NCI-H2081 (cell line): ENCODE results near the gene GLYATL3.
"Not testable (repeated sequence)": the region's sequence is repeated elsewhere in the genome, so short reads cannot be mapped to it uniquely, and the experiment has no call there.

Experiments used
- DNase-seq, 2 experiments: peaks; one replicate each; lab custom pipeline; 2025; lab: John Stamatoyannopoulos, UW

Gene GLYATL3

GRCh38 chr6:49499623-49500022, at the start of gene GLYATL3:
TSS of gene GLYATL3 (plus strand) at chr6:49499923. CDS start at chr6:49511991, 12,068 bp downstream.
- no peak for DNase-seq

GRCh38 chr6:49453221-49453620, 46.5 kb upstream of the GLYATL3 start:
- peak in 1 of 2 experiments; percentile 1 for DNase-seq

DNA sequence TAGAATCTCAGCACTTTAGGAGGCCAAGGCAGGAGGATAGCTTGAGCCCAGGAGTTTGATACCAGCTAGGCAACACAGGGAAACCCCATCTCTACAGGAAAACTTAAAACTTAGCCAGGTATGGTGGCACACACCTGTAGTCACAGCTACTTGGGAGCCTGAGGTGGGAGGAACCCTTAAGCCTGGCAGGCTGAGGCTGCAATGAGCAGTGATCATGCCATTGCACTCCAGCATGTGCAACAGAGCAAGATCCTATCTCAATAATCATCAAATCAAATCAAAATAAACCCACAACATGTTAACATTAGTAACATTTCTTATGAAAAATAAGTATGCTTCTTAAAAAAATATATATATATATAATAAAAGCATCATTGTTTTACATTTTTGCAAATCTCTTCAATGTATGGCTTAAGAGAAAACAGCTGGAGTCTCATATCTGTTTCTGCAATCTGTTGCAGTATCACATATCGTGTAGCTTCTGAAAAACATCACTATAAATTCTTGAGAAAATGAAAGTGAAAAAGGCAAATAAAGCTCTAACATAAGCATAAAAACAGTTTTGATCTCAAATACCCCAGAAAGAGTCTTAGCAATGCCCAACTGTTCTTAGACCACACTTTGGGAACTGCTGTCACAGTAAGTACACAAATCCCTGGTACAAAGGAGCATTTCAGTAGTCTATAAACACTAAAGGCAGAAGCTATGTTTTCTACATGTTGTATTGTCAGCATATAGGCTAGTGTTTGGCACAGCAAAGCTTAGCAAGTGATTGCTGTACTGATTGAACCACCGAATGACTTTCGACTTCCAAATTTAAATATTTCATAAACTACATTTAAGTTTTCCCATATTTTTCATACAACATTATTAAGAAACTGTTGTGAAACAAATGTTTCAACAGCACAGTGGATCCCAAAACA, 44.7 kb upstream of the GLYATL3 start:
- DNase-seq: no peak

DNA sequence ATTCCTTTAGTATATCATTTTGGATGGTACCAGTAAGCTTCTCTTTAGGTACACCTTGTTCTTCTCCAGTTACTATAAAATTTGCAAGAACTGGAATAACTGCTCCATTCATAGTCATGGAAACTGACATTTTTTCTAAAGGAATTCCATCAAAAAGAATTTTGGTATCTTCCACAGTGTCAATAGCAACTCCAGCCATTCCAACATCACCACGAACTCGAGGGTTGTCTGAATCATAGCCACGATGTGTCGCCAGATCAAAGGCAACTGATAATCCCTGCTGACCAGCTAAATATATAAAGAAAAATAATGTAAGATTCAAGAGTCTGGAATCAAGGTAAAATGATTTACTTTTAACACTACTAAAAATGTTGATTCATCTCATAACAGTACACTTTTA, 42.0 kb upstream of the GLYATL3 start:
- DNase-seq: no peak

GRCh38 chr6:49462071-49462470, 37.7 kb upstream of the GLYATL3 start:
- no peak for DNase-seq

- DNase-seq: no peak
These were observed 37.2 kb upstream of the GLYATL3 start for GRCh38 chr6:49462599-49462926.

- DNase-seq: peak; percentile 93 to 96
These were observed 36.7 kb upstream of the GLYATL3 start, which contains the start of the genes CENPQ and MMUT for GRCh38 chr6:49462927-49463611. TSS of gene CENPQ (plus strand) at chr6:49463370. CDS start at chr6:49470177, 6,807 bp downstream. TSS of gene MMUT (minus strand) at chr6:49463253. CDS start at chr6:49459466, 3,787 bp downstream.

DNA sequence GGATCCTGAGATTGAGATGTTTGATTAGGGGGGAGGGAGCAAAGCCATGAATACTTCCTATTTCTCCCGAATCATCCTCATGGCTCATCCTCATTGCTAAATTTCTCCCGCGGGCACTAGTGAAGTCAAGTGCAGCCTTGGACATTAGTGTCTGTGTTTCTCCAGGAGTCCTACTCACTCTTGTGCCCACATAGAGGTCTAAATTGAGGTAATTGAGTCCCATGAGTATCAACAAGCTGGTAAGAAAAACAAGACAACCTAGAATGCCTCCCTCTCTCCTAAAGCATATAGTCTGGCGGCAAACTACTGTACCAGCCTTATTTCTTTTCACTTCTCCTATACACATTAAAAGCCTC, 36.1 kb upstream of the GLYATL3 start:
- no peak for DNase-seq

- DNase-seq: no peak
These were observed 35.0 kb upstream of the GLYATL3 start for GRCh38 chr6:49464691-49465090.

DNA sequence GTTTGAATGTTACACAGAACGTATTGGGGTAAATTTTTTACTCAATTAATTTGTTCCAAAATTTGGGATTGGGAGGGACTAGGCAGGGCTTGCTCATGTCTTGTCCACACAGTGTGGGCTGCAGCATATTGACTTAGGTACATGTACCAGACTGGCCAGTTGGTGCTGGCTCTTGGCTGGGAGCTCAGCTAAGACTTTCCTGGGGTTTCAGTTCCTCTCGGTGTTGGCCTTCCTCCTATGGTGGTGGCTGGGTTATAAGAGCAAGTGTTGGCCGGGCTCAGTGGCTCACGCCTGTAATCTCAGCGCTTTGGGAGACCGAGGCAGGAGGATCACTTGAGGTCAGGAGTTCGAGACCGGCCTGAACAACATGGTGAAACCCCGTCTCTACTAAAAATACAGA, 31.7 kb upstream of the GLYATL3 start:
- DNase-seq: no peak

DNA sequence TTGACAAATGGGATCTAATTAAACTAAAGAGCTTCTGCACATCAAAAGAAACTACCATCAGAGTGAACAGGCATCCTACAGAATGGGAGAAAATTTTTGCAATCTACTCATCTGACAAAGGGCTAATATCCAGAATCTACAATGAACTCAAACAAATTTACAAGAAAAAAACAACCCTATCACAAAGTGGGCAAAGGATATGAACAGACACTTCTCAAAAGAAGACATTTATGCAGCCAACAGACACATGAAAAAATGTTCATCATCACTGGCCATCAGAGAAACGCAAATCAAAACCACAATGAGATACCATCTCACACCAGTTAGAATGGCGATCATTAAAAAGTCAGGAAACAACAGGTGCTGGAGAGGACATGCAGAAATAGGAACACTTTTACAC, 23.2 kb upstream of the GLYATL3 start:
- DNase-seq: not testable (repeated sequence)

- no peak for DNase-seq
These were observed 20.3 kb upstream of the GLYATL3 start for GRCh38 chr6:49479308-49479970.

DNA sequence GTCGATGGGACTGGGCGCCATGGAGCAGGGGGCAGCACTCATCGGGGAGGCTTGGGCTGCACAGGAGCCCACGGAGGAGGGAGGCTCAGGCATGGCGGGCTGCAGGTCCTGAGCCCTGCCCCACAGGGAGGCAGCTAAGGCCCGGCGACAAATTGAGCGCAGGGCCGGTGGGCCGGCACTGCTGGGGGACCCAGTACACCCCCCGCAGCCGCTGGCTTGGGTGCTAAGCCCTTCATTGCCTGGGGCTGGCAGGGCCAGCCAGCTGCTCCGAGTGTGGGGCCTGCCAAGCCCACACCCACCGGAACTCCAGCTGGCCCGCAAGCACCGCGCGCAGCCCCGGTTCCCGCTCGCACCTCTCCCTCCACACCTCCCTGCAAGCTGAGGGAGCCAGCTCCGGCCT, 17.9 kb upstream of the GLYATL3 start:
- not testable (repeated sequence) for DNase-seq

DNA sequence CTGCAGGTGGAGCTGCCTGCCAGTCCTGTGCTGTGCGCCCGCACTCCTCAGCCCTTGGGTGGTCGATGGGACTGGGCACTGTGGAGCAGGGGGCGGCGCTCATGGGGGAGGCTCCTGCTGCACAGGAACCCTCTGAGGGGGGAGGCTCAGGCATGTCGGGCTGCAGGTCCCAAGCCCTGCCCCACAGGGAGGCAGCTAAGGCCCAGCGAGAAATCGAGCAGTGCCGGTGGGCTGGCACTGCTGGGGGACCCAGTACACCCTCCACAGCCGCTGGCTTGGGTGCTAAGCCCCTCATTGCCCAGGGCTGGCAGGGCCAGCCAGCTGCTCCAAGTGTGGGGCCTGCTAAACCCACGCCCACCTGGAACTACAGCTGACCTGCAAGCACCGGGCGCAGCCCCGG, 16.3 kb upstream of the GLYATL3 start:
- DNase-seq: not testable (repeated sequence)

- no peak for DNase-seq
These were observed 9.1 kb upstream of the GLYATL3 start for GRCh38 chr6:49490633-49491032.

- DNase-seq: peak; percentile 12 to 72
These were observed 2.4 kb upstream of the GLYATL3 start for GRCh38 chr6:49497304-49497703.

GRCh38 chr6:49499126-49499525, 597 bp upstream of the GLYATL3 start:
- no peak for DNase-seq

- no peak for DNase-seq
These were observed 4.9 kb downstream of the GLYATL3 start for GRCh38 chr6:49504666-49505065.

DNA sequence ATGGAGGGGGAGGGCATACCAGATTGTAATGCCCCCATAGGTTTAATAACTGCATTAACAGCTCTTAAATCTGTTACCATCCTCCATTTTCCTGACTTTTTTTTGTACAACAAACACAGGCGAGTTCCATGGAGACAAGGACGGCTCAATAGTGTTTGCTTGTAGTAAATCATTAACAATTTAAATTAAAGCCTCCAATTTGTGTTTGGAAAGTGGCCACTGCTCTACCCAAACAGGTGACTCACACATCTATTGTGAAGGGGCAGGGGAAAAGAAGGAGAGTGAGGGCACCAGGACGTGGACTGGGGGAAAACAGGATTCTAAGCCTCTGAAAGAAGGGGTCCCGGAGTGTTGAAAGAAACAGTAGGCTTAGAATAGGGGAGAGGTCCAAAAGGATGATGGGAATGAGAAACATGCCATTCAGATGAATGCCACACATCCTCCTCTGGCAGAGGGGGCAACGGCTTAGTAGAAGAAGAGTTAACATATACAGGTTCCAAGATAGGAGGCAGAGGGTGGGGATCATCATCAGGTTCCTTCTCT, 6.9 kb downstream of the GLYATL3 start:
- DNase-seq: no peak

DNA sequence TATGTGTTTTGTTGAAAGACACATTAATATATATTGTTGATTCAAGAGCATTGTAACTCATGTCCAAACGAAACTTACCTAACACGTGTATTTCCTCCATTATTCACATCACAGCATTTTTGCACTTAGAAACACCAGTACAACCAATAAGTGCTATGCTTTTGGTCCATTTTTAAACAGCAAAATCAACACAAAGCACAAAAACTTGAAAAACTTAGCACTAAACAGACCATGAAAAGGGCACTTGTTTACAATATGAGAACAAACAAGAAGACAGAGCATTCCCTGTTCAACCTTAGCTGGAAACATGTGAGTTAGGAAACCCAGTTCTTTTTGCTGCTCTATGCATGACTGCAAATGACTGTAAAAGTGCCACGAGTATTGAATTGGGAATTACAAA, 9.6 kb downstream of the GLYATL3 start:
- DNase-seq: no peak

DNA sequence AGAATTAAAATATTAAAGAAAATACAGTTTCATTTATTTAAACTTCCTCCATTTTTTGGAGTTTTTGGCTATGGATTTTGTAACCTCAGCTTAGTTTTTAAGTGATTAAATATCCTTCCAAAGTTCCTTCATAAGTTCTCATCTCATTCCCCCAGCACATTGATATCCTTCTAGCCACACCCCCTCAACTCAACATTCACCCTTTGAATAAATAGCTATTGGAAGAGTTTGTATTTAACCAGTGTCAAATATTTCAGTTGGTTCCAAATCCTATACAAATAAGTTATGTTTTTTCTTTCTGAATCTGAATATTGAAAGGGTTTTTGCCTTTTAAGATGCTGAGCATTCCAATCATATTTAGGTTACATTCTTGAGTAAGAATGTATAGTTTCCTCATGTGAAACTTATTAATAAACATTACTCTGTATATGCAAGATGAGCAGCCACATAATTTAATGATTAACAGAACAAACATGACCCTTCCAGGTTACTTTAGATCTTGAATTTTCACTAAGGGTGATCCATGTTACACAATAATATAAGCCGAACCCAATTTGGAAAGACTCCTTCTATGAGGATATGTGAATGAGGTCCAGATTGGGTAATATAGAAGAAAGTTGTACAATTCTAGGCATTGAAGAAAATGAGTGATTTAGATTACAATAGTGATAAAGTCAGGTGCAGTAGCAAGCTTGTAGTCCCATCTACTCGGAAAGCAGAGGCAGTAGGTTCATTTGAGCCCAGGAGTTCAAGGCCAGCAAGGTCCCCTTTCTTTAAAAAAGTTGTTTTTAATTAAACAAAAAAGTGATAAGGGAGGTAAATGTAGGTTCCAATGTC, 13.6 kb downstream of the GLYATL3 start:
- no peak for DNase-seq
